GM12891 (cell line): ENCODE data around the gene ZRANB3.

Experiments used
- PAX5 ChIP-seq: IDR thresholded peaks from 2 replicates; pipeline ENCODE4 v1.6.1; 2011; ENCODE audit warnings: low read length, moderate library complexity, mild to moderate bottlenecking; ENCODE audit not compliant: insufficient read depth, severe bottlenecking
- POLR2A ChIP-seq: IDR thresholded peaks from 2 replicates; pipeline ENCODE4 v1.6.1; 2011; ENCODE audit warnings: low read depth, low read length, control low read depth
- POLR2AphosphoS5 ChIP-seq: IDR thresholded peaks from 2 replicates; pipeline ENCODE4 v1.6.1; 2011; ENCODE audit warnings: low read depth, low read length, control low read depth
- POU2F2 ChIP-seq: IDR thresholded peaks from 2 replicates; pipeline ENCODE4 v1.6.1; 2011; ENCODE audit warnings: low read depth, mild to moderate bottlenecking, control low read depth, low read length, moderate library complexity
- SPI1 ChIP-seq: IDR thresholded peaks from 2 replicates; pipeline ENCODE4 v1.6.1; 2011; ENCODE audit warnings: low read depth, low read length, control low read depth
- TAF1 ChIP-seq: IDR thresholded peaks from 2 replicates; pipeline ENCODE4 v1.6.1; 2011; ENCODE audit warnings: low read depth, low read length, control low read depth

DNA sequence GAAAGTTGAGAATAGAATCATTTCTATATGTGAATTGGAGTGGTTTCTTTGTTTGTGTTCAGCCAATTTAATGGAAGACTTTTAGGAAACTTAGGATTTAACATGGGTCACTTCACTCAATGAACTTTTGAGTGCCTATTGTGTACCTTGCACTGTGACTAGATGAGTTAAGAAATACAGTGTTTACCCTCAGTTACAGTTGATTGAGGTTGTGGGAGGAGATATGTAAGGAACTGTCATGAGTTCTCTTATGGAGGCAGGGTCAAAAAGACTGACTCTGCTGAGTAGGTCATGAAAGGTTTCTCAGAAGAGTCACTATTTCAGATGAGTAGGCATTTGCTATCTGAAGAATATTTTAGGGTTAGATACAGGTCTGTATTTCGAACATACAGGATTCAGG, 380.3 kb downstream of the ZRANB3 start:
- TF ChIP-seq POLR2AphosphoS5: no peak
- TF ChIP-seq POLR2A: no peak
- TF ChIP-seq TAF1: no peak
- no peak for TF ChIP-seq SPI1
- TF ChIP-seq PAX5: no peak
- TF ChIP-seq POU2F2: no peak
